NCI-H1694 (cell line): Measurements from ENCODE around the gene WDR11.
A peak's percentile ranks its signal among the peaks of the same experiment; 100 is the strongest.

Experiments
- DNase-seq: peaks from one replicate; lab custom pipeline; 2025; lab: John Stamatoyannopoulos, UW

Gene WDR11, protein sequence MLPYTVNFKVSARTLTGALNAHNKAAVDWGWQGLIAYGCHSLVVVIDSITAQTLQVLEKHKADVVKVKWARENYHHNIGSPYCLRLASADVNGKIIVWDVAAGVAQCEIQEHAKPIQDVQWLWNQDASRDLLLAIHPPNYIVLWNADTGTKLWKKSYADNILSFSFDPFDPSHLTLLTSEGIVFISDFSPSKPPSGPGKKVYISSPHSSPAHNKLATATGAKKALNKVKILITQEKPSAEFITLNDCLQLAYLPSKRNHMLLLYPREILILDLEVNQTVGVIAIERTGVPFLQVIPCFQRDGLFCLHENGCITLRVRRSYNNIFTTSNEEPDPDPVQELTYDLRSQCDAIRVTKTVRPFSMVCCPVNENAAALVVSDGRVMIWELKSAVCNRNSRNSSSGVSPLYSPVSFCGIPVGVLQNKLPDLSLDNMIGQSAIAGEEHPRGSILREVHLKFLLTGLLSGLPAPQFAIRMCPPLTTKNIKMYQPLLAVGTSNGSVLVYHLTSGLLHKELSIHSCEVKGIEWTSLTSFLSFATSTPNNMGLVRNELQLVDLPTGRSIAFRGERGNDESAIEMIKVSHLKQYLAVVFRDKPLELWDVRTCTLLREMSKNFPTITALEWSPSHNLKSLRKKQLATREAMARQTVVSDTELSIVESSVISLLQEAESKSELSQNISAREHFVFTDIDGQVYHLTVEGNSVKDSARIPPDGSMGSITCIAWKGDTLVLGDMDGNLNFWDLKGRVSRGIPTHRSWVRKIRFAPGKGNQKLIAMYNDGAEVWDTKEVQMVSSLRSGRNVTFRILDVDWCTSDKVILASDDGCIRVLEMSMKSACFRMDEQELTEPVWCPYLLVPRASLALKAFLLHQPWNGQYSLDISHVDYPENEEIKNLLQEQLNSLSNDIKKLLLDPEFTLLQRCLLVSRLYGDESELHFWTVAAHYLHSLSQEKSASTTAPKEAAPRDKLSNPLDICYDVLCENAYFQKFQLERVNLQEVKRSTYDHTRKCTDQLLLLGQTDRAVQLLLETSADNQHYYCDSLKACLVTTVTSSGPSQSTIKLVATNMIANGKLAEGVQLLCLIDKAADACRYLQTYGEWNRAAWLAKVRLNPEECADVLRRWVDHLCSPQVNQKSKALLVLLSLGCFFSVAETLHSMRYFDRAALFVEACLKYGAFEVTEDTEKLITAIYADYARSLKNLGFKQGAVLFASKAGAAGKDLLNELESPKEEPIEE

DNA sequence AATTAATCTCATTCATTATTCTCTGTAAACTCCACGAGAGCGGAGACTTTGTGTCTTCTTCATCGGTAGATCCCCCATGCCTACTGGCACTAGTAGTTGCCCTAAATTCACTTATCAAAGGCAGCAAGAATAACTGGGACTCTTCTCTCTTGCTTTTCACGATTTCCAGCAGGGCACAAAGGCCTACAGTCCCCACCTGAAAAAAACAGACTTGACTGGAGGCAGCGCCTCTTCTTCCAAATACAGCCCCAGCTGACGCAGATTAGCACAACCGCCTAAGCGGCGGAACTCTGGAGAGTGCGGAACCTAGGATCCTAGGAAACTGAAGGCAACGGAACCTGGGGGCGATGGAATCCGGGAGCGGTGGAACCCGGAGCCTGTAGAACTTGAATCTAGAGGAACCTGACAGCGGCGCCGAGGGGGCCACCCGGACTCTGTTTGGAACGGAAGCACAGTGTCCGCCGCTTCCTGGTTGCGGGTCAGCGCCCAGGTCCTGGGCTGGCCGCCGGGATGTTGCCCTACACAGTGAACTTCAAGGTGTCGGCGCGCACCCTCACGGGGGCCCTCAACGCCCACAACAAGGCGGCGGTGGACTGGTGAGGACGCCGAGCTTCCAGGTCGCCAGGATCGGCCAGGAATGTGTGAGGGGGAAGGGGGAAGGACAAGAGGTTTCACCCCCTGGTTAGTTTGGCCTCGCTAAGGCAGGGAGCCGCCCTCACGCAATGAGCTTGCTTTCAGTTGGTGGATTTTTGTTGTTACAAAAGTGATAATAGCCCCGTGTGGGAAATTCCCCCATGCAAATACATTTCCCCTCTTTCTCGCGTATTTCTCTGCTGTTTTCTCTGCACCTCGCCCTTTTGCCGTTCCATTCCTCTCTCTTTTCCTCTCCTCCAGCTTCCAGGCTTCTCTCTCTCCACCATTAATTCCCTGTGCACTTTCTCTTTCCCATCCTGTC lies at the start of gene WDR11:
Gene WDR11, plus strand, starts transcription at position 452 of the 955 bp plus-strand sequence. Its CDS starts 59 bp downstream, at position 511.
- peak; percentile 47 for DNase-seq

DNA sequence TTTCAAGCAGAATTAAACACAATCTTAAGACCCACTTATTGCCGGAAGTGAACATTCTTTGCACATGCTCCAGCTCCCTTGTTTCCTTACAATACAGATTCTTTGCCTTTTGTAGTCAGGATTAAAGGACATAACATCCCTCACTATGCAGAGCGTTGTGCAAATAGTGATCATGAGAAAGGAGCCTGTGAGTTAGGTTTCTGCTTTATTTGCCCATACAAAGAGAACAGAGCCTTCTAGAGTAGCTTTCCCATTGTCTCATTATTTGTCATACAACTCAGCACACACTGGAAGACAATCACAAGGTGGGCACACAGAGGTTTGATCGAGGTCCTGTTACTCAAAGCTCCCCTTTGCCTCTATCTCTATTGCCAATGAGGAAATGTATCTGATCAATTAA lies 48.2 kb upstream of the WDR11 start:
- no peak for DNase-seq

DNA sequence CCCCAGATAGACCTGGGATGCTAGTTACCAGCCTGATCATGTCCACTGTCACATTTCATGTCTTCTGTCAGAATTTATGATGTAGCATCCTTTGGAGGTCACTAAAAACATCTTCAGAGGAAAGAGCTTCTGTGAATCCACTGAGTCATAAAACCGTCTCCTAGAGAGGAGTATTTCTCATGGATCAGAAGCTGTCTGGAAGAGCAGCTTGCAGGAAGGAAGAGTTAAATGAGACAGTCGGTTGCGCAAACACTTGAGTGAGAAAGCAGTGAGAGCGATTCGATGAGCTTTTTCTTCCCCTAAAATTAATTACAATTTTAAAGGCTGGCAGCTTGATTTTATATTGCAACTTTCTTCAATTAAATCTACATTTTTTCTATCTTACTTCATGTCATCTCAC lies 47.2 kb upstream of the WDR11 start:
- no peak for DNase-seq

DNA sequence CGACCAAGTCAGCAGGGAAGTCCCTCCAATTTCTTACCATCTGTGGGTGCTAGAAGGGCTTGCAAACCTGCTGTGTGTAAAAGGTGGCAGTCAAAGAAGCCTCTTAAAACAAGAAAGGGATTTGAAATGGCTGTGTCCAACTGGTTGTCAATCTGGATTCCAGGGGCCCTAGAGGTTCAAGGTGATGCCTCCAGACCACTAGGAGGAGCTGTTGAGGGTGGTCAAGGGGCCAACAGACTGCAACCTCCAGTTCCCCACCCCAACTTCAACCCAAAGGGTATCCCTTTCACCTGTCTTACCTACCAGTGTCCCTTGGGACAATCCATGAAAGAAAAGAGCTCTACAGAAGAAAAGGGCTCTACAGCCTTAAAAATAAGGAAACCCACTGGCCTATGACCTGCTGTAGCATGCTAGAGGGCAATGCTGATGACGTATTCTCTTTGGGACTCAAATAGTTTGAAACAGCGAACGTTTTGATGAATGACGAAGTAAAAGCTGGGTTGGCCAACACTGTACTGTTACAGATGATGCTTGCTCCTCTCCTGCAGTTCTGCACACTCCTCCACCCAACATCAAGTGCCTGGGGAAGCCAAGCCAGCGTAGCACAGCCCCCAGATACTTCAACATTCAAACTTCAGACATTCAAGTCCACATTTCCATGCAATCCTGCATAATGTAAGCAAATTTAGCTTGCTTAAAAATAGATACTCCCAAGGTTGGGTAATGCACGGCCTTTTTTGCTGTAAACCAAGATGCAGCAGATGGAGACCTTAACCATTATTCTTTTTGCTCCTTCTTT lies 45.9 kb upstream of the WDR11 start:
- no peak for DNase-seq

DNA sequence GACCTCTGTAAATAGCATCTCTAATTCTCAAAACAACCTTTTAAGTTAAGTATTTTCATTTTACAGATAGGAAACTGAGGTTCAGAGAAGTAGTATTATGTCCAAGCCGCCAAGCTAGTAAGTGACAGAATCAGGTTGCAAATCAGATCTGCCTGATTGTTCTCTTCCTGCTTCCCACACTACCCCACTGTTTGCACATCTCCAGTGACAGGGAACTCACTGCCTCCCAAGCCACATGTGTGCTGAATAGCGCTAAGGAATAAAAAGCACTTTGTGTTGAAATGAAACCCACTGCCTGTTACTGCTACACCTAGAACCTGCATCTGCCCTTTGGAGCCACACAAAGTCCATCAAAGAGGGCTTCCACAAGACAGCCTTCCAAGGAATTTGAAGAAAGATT lies 45.1 kb upstream of the WDR11 start:
- DNase-seq, result no peak

DNA sequence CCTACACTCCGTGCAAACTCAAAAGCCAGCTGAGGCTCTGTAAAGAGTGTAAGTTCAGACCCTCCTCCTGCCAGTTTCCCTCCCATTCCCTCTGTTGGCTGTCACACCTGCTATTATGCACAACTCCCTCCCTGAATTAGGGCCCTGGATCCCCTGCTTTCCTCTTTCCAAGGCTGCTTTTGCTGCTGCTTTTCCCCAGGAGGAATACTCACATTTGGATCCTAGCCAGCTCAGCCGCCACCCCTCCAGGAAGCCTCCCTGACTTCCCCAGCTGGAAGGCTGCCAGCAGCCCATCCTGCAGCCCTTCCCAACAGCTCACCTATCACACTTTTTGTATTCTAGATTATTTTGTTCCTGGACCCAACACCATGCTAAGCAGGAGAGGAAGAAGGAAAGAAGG lies 40.9 kb upstream of the WDR11 start:
- no peak for DNase-seq

DNA sequence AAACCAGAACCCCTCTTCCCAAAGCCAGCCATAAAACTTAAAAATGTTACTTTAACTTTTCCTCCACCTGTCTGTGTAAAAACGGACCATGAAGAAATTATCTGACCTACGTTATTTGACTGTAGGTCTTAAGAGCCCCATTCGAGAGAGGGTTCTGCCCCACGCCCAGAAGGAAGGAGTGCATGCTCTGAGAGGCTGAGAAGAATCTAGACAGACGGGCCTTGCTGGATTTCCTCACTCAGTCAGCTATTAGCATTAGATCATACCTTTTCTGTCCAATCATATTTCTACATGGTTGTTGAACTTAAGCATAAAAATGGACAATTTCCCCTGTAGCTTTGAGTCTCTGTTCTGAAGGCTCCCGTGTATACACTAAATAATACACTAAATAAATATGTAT lies 38.1 kb upstream of the WDR11 start:
- DNase-seq, result no peak

DNA sequence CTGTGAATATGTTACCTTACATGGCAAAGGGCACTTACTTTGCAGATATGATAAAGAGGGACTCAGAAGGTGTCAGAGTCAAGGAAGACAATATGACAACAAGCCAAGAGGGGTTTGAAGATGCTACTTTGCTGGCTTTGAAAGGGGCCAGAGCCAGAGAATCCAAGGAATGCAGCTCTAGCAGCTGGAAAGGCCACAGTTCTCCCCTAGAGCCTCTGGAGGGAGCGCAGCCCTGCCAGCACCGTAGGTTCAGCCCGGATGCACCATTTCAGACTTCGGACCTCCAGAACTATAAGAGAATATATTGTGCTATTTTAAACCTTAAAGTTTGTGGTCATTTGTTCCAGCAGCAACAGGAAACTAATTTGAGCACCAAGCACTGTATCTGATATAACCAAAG lies 32.9 kb upstream of the WDR11 start:
- no peak for DNase-seq

DNA sequence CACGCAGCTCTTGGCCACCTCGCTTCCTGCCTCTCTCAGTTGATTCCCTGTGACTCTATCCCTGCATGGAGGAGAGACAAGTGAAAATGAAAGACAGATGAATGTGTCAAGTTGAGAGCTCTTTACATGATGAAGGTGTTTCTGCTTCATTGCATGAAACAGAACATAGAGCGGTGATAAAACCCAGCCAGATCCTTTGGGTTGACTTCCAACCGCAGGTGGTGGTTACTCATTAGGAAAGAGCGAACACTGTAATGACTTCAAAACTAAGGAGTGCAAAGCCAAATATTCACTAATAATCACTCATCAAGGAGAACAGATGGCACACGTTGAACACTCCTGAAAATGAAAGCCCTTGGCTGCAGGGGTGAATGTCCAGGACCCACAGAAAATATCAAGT lies 31.8 kb upstream of the WDR11 start:
- no peak for DNase-seq

DNA sequence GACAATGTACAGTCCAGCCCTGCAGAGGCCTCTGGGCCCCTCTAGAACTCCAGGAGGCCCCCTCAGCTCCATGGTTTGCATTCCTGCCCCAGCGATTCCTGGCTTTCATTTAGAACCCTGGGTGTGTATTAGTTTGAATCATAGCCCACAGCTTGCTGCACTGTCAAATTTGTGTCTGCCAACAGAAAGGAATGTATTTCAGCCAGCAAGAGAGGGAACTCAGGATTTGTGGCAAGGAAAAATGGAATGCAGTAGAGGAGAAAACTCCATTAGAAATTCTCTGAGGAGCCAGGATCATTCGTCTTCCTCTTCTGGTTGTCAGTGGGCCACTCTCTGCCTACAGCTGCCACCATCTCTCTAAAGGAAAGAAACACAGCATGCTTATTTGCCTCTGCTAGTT lies 27.9 kb upstream of the WDR11 start:
- no peak for DNase-seq

DNA sequence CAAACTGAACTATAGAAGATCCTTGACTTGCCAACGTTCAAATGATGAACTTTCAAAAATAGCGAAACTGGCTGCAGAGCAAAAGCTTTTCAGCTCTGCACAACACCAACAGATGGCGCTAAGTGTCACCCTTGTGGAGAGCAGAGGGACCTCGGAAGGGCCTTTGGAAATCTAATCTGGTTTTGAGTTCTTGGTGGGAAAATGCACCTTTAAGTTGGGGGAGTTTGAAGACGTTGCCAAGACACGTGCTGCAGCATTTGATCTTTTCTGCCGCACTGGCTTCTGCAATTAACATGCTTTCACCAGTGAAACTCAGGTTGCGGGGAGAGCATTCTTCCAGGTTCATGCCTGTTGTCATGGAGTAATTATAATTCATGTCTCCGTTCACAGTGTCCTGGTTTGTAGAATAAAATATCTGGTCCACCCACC lies 26.3 kb upstream of the WDR11 start:
- DNase-seq, result no peak

DNA sequence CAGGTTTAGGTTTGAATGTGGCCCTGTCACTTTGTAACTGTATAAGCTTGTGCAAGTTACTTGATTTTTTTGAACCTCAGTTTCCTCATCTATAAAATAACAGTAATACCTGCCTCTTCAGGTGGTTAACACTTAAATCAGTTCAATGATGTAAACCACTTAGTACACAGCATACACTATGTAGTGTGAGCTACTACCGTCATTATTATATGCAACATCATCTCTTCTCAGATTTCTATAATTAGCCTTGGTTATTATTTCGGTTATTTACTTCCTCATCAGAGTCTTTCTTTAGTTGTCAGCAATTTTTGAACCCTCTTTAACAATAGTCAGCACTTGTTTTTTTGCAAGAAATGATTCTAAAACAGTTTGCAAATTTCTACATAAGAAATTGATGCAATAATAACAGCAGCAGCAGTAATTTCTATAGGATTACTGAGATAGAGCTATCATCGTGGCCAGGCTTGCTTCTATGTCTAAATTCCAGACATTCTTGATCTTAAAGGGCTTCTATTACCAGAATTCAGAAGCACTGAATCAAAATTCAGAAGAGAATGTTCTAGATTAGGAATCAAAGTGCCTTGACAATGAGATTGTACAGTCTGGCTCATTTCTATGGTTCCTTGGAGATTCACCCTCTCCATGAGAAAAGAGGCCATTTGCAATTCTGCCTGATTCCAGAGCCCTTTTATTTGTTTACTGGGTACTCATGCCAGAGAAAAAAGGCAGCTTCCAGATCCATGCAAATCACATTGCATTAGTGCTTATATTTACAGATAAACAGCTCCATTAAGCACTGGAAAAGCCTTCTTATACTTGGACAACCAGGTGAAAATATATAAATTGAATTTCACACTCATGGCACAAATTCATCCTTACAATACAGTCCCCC lies 25.0 kb upstream of the WDR11 start:
- DNase-seq, result no peak

DNA sequence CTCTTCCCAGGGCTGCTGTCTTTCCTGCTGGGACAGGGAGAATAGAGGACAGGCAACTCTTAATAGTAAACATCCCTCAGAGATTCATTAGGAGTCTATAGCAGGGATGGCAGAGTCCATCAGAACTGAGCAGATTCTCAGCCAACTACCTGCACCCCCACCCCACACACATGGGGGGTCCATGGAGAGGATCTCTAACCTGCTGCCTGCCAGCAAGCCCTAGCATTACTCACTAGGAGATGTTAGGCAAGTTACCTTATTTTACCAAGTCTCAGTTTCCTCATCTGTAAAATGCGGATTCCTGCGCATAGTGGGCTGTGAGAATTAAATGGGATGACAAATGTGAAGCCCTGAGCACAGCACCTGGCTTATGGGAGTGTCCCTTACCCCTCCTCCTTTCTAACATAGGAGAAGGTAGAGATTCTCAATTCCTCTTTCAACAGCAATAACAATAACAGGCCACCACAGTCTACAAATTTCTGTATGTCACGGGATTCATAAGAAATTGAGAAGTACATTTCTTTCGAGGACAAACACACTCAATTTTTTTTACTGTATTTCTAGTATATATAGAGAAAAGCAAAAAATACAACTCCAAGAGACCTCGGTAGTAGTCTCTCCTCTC lies 23.8 kb upstream of the WDR11 start:
- DNase-seq, result no peak

DNA sequence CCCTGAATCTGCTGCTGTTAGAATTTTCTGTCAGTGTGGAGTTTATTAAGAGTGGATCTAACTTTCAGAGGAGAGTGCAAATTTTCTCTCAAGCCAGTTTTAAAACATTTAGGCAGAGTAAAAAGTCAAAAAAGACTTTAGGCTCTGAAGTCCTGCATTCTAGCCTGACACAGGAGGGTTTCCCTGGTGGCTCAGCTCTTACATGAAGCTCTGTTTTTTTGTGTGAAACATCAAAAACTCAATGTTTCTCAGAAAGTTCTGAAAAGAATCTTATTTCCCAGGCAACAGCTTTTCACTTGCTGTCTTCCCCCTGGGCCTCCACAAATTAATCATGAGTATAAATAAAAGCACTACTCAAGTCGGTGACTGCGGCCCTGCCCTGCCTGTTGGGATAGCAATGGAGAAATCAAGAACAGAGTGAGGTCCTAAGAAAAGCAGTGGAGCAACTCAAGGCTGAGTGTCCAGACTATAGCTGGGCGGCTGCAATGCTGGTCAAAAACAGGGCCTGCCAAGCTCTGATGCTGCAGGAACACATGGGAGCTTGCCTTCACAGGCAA lies 22.3 kb upstream of the WDR11 start:
- DNase-seq, result no peak

DNA sequence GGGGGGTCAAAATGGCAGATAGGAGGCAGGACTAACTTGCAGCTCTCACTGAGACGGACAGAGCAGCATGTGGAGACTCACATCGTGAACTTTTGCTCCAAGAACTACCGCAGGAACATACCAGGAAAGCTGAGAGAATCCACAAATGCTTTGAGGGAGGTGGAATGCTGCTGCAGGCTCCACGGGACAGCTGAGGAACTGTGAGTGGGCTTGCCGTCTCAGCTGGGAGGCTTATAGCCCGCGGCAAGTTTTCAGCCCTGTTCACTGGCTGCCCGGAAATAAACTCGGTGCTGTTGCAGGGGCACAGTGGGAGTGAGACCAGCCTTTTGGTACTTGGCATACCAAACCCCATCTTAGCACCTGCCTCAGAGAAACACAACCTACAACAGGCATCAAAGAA lies 19.1 kb upstream of the WDR11 start:
- DNase-seq, result no peak

DNA sequence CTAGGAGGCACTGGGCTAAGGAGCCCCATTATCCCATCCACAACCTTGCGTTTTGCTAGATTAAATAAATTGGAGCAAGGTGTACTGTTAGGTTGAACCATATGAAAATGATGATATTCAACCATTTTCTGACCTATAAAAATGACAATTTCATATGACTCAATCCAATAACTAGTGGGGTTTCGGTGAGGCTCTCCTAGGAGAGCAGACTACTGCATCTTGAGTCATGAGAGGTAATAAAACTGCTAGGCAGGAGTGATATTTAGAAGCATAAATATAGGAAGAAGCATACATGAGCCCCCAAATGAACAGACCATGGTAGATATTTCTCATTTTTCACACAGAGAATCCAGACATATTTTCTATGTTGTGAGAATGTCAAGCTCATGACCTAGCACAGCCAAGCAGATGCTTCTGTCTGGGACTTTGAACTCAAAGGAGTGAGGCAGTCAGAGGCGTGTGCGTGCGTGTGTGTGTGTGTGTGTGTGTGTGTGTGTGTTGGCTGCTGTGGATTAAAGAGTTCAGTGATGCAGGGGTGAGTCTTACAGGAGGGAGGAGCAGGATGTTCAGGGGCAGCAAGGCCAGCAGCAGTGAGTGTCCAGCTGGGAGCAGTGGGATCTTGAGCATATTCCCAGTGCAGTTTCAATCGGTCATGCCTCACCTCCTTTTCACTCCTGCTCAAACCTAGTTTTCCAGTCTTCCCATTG lies 17.8 kb upstream of the WDR11 start:
- no peak for DNase-seq

DNA sequence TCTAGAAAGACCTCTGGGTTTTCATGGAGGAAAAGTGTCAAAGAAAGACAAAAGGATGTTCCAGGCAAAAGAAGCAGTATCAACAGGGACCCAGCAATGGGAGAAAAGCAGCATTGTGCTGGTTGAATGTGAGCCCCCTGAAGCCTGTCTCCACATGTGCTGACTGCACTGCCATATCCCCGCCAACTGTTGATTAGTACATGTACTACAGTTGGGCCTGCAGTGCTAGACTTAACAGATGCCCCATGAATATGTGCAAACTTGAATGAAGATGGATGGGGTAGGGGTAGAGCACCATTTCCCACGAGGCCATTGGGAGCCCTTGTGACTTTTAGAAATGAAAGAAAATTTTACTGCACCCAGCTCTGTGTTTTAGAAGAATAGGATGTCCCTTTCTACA lies 15.6 kb upstream of the WDR11 start:
- DNase-seq, result no peak

DNA sequence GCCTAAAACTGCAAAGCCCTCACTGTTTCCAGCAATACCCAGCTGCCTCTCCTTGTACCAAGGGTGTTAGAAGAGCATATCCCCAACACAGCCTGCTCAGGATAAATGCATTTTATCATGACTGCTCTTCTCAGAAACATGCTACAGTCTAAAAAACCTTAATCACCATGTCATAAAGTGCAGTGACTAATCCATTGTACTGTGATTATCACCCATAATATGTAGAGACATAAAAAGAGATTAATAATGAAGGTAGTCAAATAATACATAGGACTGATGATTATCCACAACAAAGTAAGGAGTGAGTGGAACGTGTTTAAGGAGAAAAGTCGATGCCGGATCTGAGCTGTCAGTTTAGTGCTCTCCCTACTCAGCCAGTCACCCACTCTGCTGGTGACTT lies 12.2 kb upstream of the WDR11 start:
- DNase-seq, result no peak
